ENCODE results near the gene IRAK2. TPM values are rescaled to one million over a fixed set of nuclear protein-coding genes. Genes with fewer than 3 reads are reported as not detected.
A peak's percentile ranks its signal among the peaks of the same experiment; 100 is the strongest.

IRAK2 gene
- total RNA-seq, 1 donor = 4.0 TPM

DNA sequence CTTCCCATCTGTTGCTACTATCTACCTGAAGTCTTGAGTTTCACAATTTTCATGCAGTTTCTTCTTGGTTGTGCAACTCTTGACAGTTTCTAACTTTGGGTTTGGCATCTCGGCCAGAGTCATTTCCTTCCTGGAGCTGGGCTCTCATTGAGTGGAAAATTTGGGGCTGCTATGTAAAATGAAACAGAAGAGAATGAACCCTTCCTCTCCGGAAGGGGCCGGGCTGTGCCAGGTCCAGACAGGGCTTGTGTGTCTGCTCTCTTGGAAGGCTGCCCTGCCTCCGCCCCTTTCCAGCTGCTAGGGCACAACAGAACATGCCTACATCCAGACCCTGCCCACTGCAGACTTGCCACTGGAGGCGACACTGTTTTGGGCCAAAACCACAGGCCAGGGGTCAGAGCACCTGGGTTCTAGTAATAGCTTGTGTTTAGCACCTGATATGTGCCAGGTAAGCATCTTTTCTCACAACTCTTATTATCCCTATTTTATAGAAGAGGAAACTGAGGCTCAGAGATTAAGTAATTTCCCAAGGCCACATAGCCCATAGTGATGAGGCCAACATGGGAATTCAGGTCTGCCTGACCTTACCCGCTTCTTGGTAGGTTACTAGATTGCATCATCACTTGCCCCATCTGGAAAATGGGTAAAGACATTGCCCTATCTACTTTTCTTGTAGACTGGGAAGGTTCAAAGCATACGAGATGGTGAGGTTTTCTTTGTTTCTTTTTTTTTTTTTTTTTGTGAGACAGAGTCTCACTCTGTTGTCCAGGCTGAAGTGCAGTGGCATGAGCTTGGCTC is 25.0 kb downstream of the IRAK2 start:
- H3K27ac ChIP-seq (ENCODE audit: low read depth, low read length) = peak overlapping the region; percentile 40
- no peaks in the 10 kb centered on the region for H3K9me3 ChIP-seq (ENCODE audit: low read depth, low read length)
- DNase-seq (ENCODE audit: insufficient read length, low spot score, missing footprints) = peak; percentile 91
- no peaks in the 10 kb centered on the region for H3K36me3 ChIP-seq (ENCODE audit: insufficient read depth, low read length)
- H4K20me1 ChIP-seq (ENCODE audit: insufficient read depth, low read length) = no peaks in the 10 kb centered on the region
- H3K4me1 ChIP-seq (ENCODE audit: insufficient read depth, low read length) = peaks cover 53% of the 10 kb centered on the region
- H3K4me2 ChIP-seq (ENCODE audit: insufficient read depth, low read length) = peak overlapping the region; percentile 48
- H3K27me3 ChIP-seq (ENCODE audit: insufficient read depth, low read length) = no peaks in the 10 kb centered on the region
- H2AFZ ChIP-seq (ENCODE audit: low read length) = peak overlapping the region; percentile 18
- TF ChIP-seq, protein P1, sequence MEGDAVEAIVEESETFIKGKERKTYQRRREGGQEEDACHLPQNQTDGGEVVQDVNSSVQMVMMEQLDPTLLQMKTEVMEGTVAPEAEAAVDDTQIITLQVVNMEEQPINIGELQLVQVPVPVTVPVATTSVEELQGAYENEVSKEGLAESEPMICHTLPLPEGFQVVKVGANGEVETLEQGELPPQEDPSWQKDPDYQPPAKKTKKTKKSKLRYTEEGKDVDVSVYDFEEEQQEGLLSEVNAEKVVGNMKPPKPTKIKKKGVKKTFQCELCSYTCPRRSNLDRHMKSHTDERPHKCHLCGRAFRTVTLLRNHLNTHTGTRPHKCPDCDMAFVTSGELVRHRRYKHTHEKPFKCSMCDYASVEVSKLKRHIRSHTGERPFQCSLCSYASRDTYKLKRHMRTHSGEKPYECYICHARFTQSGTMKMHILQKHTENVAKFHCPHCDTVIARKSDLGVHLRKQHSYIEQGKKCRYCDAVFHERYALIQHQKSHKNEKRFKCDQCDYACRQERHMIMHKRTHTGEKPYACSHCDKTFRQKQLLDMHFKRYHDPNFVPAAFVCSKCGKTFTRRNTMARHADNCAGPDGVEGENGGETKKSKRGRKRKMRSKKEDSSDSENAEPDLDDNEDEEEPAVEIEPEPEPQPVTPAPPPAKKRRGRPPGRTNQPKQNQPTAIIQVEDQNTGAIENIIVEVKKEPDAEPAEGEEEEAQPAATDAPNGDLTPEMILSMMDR (IDR thresholded peaks at IDR 0.05; ENCODE audit: extremely low read depth, low read depth, low read length) = no peak
- H3K79me2 ChIP-seq (ENCODE audit: insufficient read depth, low read length) = peaks cover 11% of the 10 kb centered on the region
- no peak overlapping the region for H3K4me3 ChIP-seq (ENCODE audit: insufficient read depth, low read length)

DNA sequence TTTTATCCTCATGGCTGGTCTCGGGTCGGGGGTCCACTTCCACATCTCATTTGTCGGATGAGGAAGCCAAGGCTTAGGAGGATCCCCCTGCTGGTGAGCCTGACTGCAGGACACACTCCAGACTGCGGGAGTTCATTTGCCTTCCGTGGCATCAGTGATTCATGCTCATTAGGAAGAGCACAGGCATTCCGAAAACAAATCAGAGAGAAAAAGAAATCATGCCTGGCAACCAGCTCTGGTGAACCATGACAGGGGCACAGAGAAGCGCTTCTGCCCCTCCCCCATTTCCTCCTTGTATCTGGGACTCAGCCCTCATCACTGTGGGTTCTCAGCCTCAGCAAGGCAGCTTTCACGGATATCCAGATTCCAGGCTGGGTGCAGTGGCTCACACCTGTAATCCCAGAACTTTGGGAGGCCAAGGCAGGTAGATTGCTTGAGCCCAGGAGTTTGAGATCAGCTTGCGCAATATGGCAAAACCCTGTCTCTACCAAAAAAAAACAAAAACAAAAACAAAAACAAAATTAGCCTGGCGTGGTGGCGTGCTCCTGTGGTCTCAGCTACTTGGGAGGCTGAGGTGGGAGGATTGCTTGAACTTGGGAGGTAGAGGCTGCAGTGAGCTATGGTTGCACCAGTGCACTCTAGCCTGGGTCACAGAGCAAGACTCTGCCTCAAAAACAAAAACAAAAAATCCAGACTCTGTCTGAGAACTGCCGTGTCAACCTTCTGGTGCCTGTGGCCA is 28.4 kb downstream of the IRAK2 start:
- TF ChIP-seq, protein P1 (IDR thresholded peaks at IDR 0.05; ENCODE audit: extremely low read depth, low read depth, low read length) = peak; percentile 88
- DNase-seq (ENCODE audit: insufficient read length, low spot score, missing footprints) = peak; percentile 89
- H3K36me3 ChIP-seq (ENCODE audit: insufficient read depth, low read length) = no peaks in the 10 kb centered on the region
- no peaks in the 10 kb centered on the region for H4K20me1 ChIP-seq (ENCODE audit: insufficient read depth, low read length)
- no peak overlapping the region for H3K4me3 ChIP-seq (ENCODE audit: insufficient read depth, low read length)
- H3K27ac ChIP-seq (ENCODE audit: low read depth, low read length) = peak overlapping the region; percentile 100
- H3K4me1 ChIP-seq (ENCODE audit: insufficient read depth, low read length) = peaks cover 75% of the 10 kb centered on the region
- no peaks in the 10 kb centered on the region for H3K9me3 ChIP-seq (ENCODE audit: low read depth, low read length)
- H3K27me3 ChIP-seq (ENCODE audit: insufficient read depth, low read length) = no peaks in the 10 kb centered on the region
- H2AFZ ChIP-seq (ENCODE audit: low read length) = no peak overlapping the region
- H3K4me2 ChIP-seq (ENCODE audit: insufficient read depth, low read length) = peak overlapping the region; percentile 70
- peaks cover 22% of the 10 kb centered on the region for H3K79me2 ChIP-seq (ENCODE audit: insufficient read depth, low read length)

DNA sequence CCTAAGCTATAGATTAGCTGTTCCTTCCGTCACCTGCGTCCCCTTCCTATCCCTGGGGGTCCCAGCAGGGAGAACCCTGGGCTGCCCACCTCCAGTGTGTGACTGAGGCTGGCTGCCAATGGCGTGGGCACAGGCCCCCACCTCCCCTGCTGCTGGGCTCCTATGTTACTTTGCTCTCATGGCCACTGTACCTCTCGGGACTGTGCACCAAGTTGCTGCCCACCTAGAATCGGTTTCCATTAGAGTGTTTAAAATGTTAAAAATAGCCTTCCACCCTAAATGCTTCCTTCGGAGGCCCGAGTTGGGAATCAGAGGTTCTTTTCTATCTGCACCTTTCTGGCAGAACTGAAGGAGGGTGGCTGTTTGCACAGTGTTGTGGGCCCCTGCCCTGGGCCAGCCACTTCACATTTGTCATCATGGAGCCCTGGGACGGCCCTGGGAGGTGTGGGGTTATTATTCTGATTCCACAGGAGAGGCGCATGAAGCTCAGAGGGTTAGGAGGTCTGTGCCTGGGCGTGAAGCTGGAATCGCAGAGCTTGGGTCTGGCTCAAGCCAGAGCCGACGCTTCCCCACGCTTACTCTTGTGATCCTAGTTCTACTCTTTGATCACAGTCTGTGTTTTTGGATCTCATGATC is 29.1 kb downstream of the IRAK2 start:
- H3K4me3 ChIP-seq (ENCODE audit: insufficient read depth, low read length) = no peak overlapping the region
- no peaks in the 10 kb centered on the region for H3K9me3 ChIP-seq (ENCODE audit: low read depth, low read length)
- no peaks in the 10 kb centered on the region for H3K36me3 ChIP-seq (ENCODE audit: insufficient read depth, low read length)
- DNase-seq (ENCODE audit: insufficient read length, low spot score, missing footprints) = no peak
- TF ChIP-seq, protein P1 (IDR thresholded peaks at IDR 0.05; ENCODE audit: extremely low read depth, low read depth, low read length) = no peak
- no peaks in the 10 kb centered on the region for H4K20me1 ChIP-seq (ENCODE audit: insufficient read depth, low read length)
- peaks cover 78% of the 10 kb centered on the region for H3K4me1 ChIP-seq (ENCODE audit: insufficient read depth, low read length)
- peak overlapping the region; percentile 100 for H3K27ac ChIP-seq (ENCODE audit: low read depth, low read length)
- H3K4me2 ChIP-seq (ENCODE audit: insufficient read depth, low read length) = peak overlapping the region; percentile 37
- peaks cover 23% of the 10 kb centered on the region for H3K79me2 ChIP-seq (ENCODE audit: insufficient read depth, low read length)
- H3K27me3 ChIP-seq (ENCODE audit: insufficient read depth, low read length) = no peaks in the 10 kb centered on the region
- H2AFZ ChIP-seq (ENCODE audit: low read length) = peak overlapping the region; percentile 61

Data from osteoblast (primary cell).